ENCODE data around the gene ZYG11A. TPM values are rescaled to one million over a fixed set of nuclear protein-coding genes. Genes with fewer than 3 reads are reported as not detected.
A peak's percentile ranks its signal among the peaks of the same experiment; 100 is the strongest.

ZYG11A gene
- total and polyA plus RNA-seq, 2 of the 13 experiments (the other 11 are each of a cell fraction or from before 2014, with no cell fraction given), result not detected

- peak; percentile 54; the same call in 1 of the 2 replicates for TF ChIP-seq ZNF414 (CRISPR knock-in tag; IDR thresholded peaks at IDR 0.05)
- TF ChIP-seq ZNF841 (CRISPR knock-in tag; IDR thresholded peaks at IDR 0.05; ENCODE audit: borderline replicate concordance), result no peak
- TF ChIP-seq XBP1 (CRISPR knock-in tag; IDR thresholded peaks at IDR 0.05), result no peak
- TF ChIP-seq NFKB2 (CRISPR knock-in tag; IDR thresholded peaks at IDR 0.05; ENCODE audit: borderline replicate concordance), result peak; percentile 33; the same call in 1 of the 2 replicates
- no peak for TF ChIP-seq POLR2AphosphoS2 (IDR thresholded peaks at IDR 0.05; ENCODE audit: low read depth, low read length)
- no peak for TF ChIP-seq ZNF276 (CRISPR knock-in tag; IDR thresholded peaks at IDR 0.05; ENCODE audit: low read depth)
- TF ChIP-seq ZNF572 (CRISPR knock-in tag; IDR thresholded peaks at IDR 0.05), result peak; percentile 80; the same call in 1 of the 2 replicates
- no peak for TF ChIP-seq SMC3 (IDR thresholded peaks at IDR 0.05; ENCODE audit: low read length)
- TF ChIP-seq KDM5B (CRISPR knock-in tag; IDR thresholded peaks at IDR 0.05; ENCODE audit: borderline replicate concordance), result no peak; the same call in 1 of the 2 replicates
- 0 out of 2 replicates have a peak, but pooled peaks have one; percentile 18 for TF ChIP-seq ZNF431 (CRISPR knock-in tag; IDR thresholded peaks at IDR 0.05; ENCODE audit: borderline replicate concordance, low read depth)
- TF ChIP-seq SP5 (CRISPR knock-in tag; IDR thresholded peaks at IDR 0.05; ENCODE audit: borderline replicate concordance, low read depth), result no peak; the same call in 1 of the 2 replicates
- TF ChIP-seq CHD4 (IDR thresholded peaks at IDR 0.05; ENCODE audit: borderline replicate concordance, low read length), result no peak
- TF ChIP-seq HIVEP1 (CRISPR knock-in tag; IDR thresholded peaks at IDR 0.05), result peak; percentile 30; the same call in 1 of the 2 replicates
- TF ChIP-seq HNF1B (CRISPR knock-in tag; IDR thresholded peaks at IDR 0.05), result no peak; the same call in 1 of the 2 replicates
- TF ChIP-seq, protein P1, sequence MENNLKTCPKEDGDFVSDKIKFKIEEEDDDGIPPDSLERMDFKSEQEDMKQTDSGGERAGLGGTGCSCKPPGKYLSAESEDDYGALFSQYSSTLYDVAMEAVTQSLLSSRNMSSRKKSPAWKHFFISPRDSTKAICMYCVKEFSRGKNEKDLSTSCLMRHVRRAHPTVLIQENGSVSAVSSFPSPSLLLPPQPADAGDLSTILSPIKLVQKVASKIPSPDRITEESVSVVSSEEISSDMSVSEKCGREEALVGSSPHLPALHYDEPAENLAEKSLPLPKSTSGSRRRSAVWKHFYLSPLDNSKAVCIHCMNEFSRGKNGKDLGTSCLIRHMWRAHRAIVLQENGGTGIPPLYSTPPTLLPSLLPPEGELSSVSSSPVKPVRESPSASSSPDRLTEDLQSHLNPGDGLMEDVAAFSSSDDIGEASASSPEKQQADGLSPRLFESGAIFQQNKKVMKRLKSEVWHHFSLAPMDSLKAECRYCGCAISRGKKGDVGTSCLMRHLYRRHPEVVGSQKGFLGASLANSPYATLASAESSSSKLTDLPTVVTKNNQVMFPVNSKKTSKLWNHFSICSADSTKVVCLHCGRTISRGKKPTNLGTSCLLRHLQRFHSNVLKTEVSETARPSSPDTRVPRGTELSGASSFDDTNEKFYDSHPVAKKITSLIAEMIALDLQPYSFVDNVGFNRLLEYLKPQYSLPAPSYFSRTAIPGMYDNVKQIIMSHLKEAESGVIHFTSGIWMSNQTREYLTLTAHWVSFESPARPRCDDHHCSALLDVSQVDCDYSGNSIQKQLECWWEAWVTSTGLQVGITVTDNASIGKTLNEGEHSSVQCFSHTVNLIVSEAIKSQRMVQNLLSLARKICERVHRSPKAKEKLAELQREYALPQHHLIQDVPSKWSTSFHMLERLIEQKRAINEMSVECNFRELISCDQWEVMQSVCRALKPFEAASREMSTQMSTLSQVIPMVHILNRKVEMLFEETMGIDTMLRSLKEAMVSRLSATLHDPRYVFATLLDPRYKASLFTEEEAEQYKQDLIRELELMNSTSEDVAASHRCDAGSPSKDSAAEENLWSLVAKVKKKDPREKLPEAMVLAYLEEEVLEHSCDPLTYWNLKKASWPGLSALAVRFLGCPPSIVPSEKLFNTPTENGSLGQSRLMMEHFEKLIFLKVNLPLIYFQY (CRISPR knock-in tag; IDR thresholded peaks at IDR 0.05; ENCODE audit: borderline replicate concordance), result no peak
- 0 out of 2 replicates have a peak, but pooled peaks have one; percentile 8 for TF ChIP-seq ELF1 (CRISPR knock-in tag; IDR thresholded peaks at IDR 0.05)
- TF ChIP-seq ZMYM3 (CRISPR knock-in tag; IDR thresholded peaks at IDR 0.05), result peak; percentile 9; the same call in 1 of the 2 replicates
- no peak for TF ChIP-seq MEIS2 (CRISPR knock-in tag; IDR thresholded peaks at IDR 0.05)
Measured at GRCh38 chr1:52927212-52928014, 84.9 kb downstream of the ZYG11A start, which contains the start of gene SCP2 (continued).

Measured in HepG2 (cell line).